HEK293T (cell line): ENCODE data around the gene CRB3.

Experiments used
- BHLHE40 ChIP-seq: fragments of 450-650 bp; IDR thresholded peaks from 2 replicates; pipeline ENCODE4 v1.6.1; 2016; ENCODE audit warnings: mild to moderate bottlenecking, moderate library complexity, borderline replicate concordance
- FOXA1 ChIP-seq: fragments of 450-650 bp; IDR thresholded peaks from 2 replicates; pipeline ENCODE4 v1.6.1; 2016; ENCODE audit warnings: mild to moderate bottlenecking
- HDGF ChIP-seq: fragments of 450-650 bp; IDR thresholded peaks from 2 replicates; pipeline ENCODE4 v1.6.1; 2017; ENCODE audit warnings: antibody characterized with exemption, borderline replicate concordance
- L3MBTL2 ChIP-seq: fragments of 450-650 bp; conservative IDR thresholded peaks from 2 replicates; pipeline ENCODE4 v1.6.1; 2016; ENCODE audit warnings: mild to moderate bottlenecking
- LEF1 ChIP-seq: fragments of 450-650 bp; IDR thresholded peaks from 2 replicates; pipeline ENCODE4 v1.6.1; 2017; ENCODE audit warnings: mild to moderate bottlenecking, borderline replicate concordance
- SP1 ChIP-seq: fragments of 450-650 bp; IDR thresholded peaks from 2 replicates; pipeline ENCODE4 v1.6.1; 2017
- SUZ12 ChIP-seq: fragments of 450-650 bp; IDR thresholded peaks from 2 replicates; pipeline ENCODE4 v1.6.1; 2016; ENCODE audit warnings: mild to moderate bottlenecking
- TARDBP ChIP-seq: fragments of 450-650 bp; IDR thresholded peaks from 2 replicates; pipeline ENCODE4 v1.6.1; 2016

DNA sequence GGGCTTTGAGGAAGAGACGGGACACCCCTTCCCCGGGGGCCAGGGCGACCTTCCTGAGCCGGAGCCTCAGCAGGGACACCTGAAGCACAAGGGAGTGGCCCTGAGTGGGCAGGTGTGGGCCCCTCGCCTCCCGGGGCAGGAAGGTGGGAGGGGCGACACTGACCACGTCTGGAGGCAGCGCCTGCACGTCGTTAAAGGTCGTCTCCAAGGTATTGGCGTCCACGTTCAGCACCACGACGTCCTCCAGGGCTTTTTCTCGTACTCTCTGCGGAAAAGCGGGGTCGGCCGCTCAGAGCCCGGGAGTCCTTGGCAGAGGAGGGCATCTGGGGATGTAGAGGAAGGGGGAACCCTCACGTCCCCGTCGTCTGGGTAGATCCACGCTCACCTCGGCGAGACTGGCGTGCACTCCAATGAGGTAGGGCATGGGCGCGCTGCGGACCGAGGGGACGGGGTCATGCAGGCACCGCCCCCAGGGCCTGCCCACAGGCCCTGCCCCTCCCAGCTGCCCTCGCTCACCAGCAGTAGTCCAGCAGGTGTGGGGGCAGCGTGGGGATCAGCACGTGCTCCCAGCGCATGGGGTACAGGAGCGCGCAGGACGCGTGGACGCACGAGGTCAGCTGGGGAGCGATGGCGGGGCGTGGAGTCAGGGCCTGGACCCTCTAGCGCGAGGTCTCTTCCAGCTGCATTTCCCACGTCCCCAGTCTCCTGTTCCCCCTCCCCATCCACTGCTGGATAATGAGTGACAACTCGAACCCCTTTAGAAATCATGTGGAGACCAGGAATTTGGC is 11.4 kb downstream of the CRB3 start:
- no peak for TF ChIP-seq TARDBP
- TF ChIP-seq SP1 = no peak
- TF ChIP-seq HDGF = no peak
- no peak for TF ChIP-seq BHLHE40
- TF ChIP-seq L3MBTL2 = peak; percentile 19; the same call in 1 of the 2 replicates
- no peak for TF ChIP-seq LEF1
- TF ChIP-seq FOXA1 = no peak
- TF ChIP-seq SUZ12 = no peak
